ENCODE data around the gene OR5D18. TPM values are rescaled to one million over a fixed set of nuclear protein-coding genes. Genes with fewer than 3 reads are reported as not detected.

The OR5D18 gene
- not detected in 2 replicates for total RNA-seq

DNA sequence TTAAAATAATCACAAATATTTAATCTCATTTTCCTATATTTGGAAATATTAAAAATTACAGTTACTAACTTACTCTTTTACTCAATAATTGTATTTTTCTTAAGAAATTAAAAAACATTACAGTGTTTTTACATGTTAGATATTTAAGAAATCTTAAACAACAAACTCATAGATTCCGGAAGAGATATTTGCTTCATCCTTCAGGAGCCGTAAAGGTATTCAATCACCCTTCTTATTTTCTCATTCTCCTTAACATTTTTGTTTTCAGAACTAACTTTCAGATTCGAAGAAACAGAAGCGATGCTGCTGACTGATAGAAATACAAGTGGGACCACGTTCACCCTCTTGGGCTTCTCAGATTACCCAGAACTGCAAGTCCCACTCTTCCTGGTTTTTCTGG, at the start of gene OR5D18:
Gene OR5D18 (plus strand): TSS at position 301 of the 400 bp plus-strand sequence. CDS start 0 bp downstream, at position 301.
- Mint-ChIP-seq H3K9me3 (peaks cover 49% of the 10 kb centered on the region), H3K4me1 (ENCODE audit: low read depth) (no peaks in the 10 kb centered on the region), H3K27ac (no peak within 1 kb of the TSS), H3K4me3 (ENCODE audit: low read depth) (no peak within 1 kb of the TSS), H3K36me3 (ENCODE audit: low read depth) (no peaks in the 10 kb centered on the region), H3K27me3 (ENCODE audit: low read depth) (no peaks in the 10 kb centered on the region)
- no peak for DNase-seq (ENCODE audit: low spot score)
- intact Hi-C loops (cut with micrococcal nuclease) = no loop called here

DNA sequence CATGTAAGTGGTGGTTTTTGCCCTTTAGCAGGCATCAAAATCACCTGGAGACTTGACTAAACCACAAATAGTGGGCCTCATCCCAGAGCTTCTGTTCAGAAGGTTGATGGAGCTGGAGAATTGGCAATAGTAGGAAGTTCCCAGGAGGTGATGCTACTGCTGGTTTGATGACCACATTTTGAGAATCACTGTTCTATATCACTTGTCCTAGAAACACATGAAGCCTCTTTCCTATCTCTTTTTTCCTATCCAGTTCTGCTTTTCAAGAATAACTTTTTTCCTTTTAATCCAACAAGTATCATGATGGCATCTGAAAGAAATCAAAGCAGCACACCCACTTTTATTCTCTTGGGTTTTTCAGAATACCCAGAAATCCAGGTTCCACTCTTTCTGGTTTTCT, 46.3 kb upstream of the OR5D18 start, which contains the start of gene OR5D13:
Gene OR5D13 (plus strand): TSS at position 301 of the 400 bp plus-strand sequence. CDS start 0 bp downstream, at position 301.
- Mint-ChIP-seq H3K4me3 (ENCODE audit: low read depth) (no peak within 1 kb of the TSS), H3K27me3 (ENCODE audit: low read depth) (no peaks in the 10 kb centered on the region), H3K4me1 (ENCODE audit: low read depth) (no peaks in the 10 kb centered on the region), H3K27ac (no peak within 1 kb of the TSS), H3K9me3 (peaks cover 42% of the 10 kb centered on the region), H3K36me3 (ENCODE audit: low read depth) (no peaks in the 10 kb centered on the region)
- intact Hi-C loops (cut with micrococcal nuclease) = no loop called here
- DNase-seq (ENCODE audit: low spot score) = no peak

DNA sequence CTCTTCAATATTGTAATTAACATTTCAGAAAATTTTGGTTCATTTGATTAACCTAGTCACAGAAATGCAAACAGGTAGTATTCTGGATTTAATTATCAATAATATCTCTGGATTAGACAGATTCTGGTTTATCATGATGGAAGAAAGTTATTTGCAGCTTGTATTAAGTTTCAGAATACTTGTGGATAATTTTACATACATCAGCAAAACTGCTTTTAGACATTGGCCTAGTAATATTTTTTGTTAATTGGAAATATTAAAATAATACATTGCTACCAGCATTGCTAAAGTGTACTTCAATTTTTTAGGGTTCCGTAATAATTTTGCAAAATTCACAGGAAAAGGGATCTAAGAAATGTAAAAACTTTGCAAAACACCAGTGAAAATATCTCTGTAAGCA, 27.8 kb upstream of the OR5D18 start:
- intact Hi-C loops (cut with micrococcal nuclease) = no loop called here
- H3K27me3 Mint-ChIP-seq (ENCODE audit: low read depth) = no peaks in the 10 kb centered on the region
- H3K4me1 Mint-ChIP-seq (ENCODE audit: low read depth) = no peaks in the 10 kb centered on the region
- H3K4me3 Mint-ChIP-seq (ENCODE audit: low read depth) = no peak overlapping the region
- H3K27ac Mint-ChIP-seq = no peak overlapping the region
- DNase-seq (ENCODE audit: low spot score) = no peak
- peaks cover 38% of the 10 kb centered on the region for H3K9me3 Mint-ChIP-seq
- H3K36me3 Mint-ChIP-seq (ENCODE audit: low read depth) = no peaks in the 10 kb centered on the region

DNA sequence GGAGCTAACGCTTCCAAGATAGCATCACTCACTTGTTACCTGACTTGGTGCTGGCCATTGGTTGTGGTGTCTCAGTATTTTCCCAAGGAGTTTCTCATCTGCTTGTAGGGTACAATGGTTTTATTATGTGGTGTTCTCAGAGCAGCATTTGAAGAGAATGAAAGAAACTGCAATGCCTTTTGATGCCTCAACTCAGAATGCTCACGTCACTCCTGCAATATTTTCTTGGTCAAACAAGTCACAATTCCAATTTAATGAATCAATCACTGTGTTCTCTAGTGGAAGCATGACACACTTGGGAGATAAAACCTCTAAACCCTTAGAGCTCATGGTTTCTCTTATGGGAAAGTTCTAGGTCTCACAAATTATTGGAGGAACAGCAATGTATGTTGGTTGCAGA, 26.1 kb upstream of the OR5D18 start:
- intact Hi-C loops (cut with micrococcal nuclease) = no loop called here

DNA sequence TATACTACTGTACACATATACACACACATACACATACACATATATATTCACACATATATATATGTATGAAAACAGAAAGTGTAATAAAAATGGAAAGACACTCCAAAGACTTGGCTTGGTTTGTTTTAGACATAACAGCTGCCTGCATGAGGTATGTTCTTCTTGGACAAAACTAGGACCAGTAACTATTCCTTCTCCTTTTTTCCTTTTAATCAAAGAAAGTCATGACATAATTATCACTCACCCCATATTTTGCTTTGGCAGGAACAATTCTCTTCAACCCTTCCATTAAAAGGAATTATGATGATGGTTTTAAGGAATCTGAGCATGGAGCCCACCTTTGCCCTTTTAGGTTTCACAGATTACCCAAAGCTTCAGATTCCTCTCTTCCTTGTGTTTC, 24.2 kb upstream of the OR5D18 start, which contains the start of gene OR5D14:
Gene OR5D14 (plus strand): TSS at position 301 of the 400 bp plus-strand sequence. CDS start 0 bp downstream, at position 301.
- Mint-ChIP-seq H3K4me1 (ENCODE audit: low read depth) (no peaks in the 10 kb centered on the region), H3K9me3 (peaks cover 44% of the 10 kb centered on the region), H3K36me3 (ENCODE audit: low read depth) (no peaks in the 10 kb centered on the region), H3K4me3 (ENCODE audit: low read depth) (no peak within 1 kb of the TSS), H3K27me3 (ENCODE audit: low read depth) (no peaks in the 10 kb centered on the region), H3K27ac (no peak within 1 kb of the TSS)
- no peak for DNase-seq (ENCODE audit: low spot score)
- intact Hi-C loops (cut with micrococcal nuclease) = no loop called here

More for the DNA sequence above, 26.1 kb upstream of the OR5D18 start:
- H3K36me3 Mint-ChIP-seq (ENCODE audit: low read depth) = no peaks in the 10 kb centered on the region
- H3K27ac Mint-ChIP-seq = no peak overlapping the region
- H3K4me3 Mint-ChIP-seq (ENCODE audit: low read depth) = no peak overlapping the region
- peaks cover 30% of the 10 kb centered on the region for H3K9me3 Mint-ChIP-seq
- H3K27me3 Mint-ChIP-seq (ENCODE audit: low read depth) = no peaks in the 10 kb centered on the region
- DNase-seq (ENCODE audit: low spot score) = no peak
- H3K4me1 Mint-ChIP-seq (ENCODE audit: low read depth) = no peaks in the 10 kb centered on the region

DNA sequence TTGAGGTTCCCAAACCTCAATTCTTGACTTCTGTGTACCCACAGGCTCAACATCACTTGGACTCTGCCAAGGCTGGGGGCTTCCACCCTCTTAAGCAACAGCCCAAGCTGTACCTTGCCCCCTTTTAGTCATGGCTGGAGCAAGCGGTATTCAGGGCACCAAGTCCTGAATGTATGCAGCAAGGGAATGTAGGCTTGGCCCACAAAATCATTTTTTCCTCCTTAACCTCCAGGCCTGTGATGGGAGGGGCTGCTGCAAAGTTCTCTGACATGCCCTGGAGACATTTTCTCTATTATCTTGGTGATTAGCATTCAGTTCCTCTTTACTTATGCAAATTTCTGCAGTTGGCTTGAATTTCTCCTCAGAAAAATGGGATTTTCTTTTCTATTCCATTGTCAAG, 13.2 kb upstream of the OR5D18 start:
- Mint-ChIP-seq H3K4me1 (ENCODE audit: low read depth) (no peaks in the 10 kb centered on the region), H3K27ac (no peak overlapping the region), H3K4me3 (ENCODE audit: low read depth) (no peak overlapping the region), H3K36me3 (ENCODE audit: low read depth) (no peaks in the 10 kb centered on the region), H3K9me3 (peaks cover 46% of the 10 kb centered on the region), H3K27me3 (ENCODE audit: low read depth) (no peaks in the 10 kb centered on the region)
- DNase-seq (ENCODE audit: low spot score) = no peak
- intact Hi-C loops (cut with micrococcal nuclease) = no loop called here

DNA sequence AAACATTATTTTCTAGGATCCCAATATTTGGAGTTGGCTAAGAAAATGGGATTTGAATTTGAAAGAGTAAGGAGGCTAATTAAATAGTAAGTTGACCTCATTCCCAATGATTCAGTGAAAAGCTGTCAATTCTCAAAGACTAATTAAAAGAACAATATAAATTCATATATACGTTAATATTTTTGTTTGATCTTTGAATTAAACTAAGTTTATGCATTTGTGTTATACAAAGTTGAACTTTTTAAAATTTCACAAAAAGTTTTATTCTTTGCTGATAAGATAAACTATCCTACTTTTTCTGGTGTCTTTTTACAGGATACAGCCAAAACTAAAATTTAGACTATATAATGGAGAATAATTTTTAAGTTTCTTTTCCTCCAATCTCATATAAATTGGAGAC, 8.4 kb upstream of the OR5D18 start, which contains the start of gene OR5L1:
Gene OR5L1 (plus strand): TSS at position 301 of the 400 bp plus-strand sequence. CDS start 100 bp downstream, outside the sequence.
- no peak within 1 kb of the TSS for H3K27ac Mint-ChIP-seq
- no peaks in the 10 kb centered on the region for H3K36me3 Mint-ChIP-seq (ENCODE audit: low read depth)
- intact Hi-C loops (cut with micrococcal nuclease) = no loop called here
- H3K27me3 Mint-ChIP-seq (ENCODE audit: low read depth) = no peaks in the 10 kb centered on the region
- DNase-seq (ENCODE audit: low spot score) = no peak
- H3K4me3 Mint-ChIP-seq (ENCODE audit: low read depth) = no peak within 1 kb of the TSS
- peaks cover 44% of the 10 kb centered on the region for H3K9me3 Mint-ChIP-seq
- H3K4me1 Mint-ChIP-seq (ENCODE audit: low read depth) = no peaks in the 10 kb centered on the region

DNA sequence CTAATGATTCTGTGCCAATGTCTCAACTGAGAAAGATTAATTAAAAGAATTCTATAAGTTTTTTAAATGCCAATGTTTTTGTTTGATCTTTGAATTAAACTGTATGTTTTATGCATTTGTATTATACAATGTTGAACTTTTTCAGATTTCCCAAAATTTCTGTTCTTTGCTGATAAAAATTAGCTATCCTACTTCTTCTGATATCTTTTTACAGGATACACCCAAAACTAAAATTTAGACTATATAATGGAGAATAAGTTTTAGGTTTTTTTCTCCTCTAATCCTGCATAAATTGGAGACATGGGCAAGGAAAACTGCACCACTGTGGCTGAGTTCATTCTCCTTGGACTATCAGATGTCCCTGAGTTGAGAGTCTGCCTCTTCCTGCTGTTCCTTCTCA, 7.5 kb downstream of the OR5D18 start, which contains the start of gene OR5L2:
Gene OR5L2 (plus strand): TSS at position 301 of the 400 bp plus-strand sequence. CDS start 0 bp downstream, at position 301.
- H3K27ac Mint-ChIP-seq = no peak within 1 kb of the TSS
- no peak within 1 kb of the TSS for H3K4me3 Mint-ChIP-seq (ENCODE audit: low read depth)

DNA sequence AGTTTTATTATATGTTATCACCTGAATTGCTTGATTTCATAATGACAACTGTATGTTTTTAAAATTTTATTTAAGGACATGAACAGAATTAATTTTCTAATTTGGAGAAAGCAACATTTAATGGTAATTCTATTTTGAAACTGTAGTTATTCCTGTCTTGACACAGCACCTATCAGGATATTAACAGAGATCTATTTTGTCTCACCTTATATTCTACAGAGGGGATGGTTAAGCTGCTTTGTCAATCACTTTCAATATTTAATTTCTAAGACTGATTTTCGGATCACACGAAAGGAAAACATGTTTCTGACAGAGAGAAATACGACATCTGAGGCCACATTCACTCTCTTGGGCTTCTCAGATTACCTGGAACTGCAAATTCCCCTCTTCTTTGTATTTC, 19.0 kb downstream of the OR5D18 start, which contains the start of gene OR5D16:
Gene OR5D16 (plus strand): TSS at position 301 of the 400 bp plus-strand sequence. CDS start 0 bp downstream, at position 301.
- Mint-ChIP-seq H3K36me3 (ENCODE audit: low read depth) (no peaks in the 10 kb centered on the region), H3K4me3 (ENCODE audit: low read depth) (no peak within 1 kb of the TSS), H3K4me1 (ENCODE audit: low read depth) (no peaks in the 10 kb centered on the region), H3K9me3 (peaks cover 45% of the 10 kb centered on the region), H3K27ac (no peak within 1 kb of the TSS), H3K27me3 (ENCODE audit: low read depth) (no peaks in the 10 kb centered on the region)
- no peak for DNase-seq (ENCODE audit: low spot score)
- intact Hi-C loops (cut with micrococcal nuclease) = no loop called here

More for the DNA sequence above, 7.5 kb downstream of the OR5D18 start, which contains the start of gene OR5L2:
- Mint-ChIP-seq H3K4me1 (ENCODE audit: low read depth) (no peaks in the 10 kb centered on the region), H3K36me3 (ENCODE audit: low read depth) (no peaks in the 10 kb centered on the region), H3K27me3 (ENCODE audit: low read depth) (no peaks in the 10 kb centered on the region), H3K9me3 (peaks cover 21% of the 10 kb centered on the region)
- no peak for DNase-seq (ENCODE audit: low spot score)
- intact Hi-C loops (cut with micrococcal nuclease) = no loop called here

DNA sequence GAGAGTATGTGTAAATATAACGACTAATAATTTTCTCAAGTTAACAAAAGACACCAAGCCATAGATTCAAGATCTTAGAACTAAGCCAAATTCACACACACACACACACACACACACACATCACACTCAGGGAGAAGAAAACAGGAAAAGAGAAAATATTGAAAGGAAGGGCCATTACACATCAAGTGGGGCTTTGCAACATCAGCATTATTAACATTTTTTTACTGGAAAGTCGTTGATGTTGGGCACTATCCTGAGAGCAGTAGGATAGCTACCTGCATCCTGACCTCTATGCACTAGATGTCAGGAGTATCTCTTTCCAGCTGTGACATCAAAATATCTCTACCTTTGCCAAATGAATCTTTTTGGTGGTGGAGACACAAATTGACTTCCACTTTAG, 28.0 kb downstream of the OR5D18 start:
- intact Hi-C loops (cut with micrococcal nuclease) = no loop called here

DNA sequence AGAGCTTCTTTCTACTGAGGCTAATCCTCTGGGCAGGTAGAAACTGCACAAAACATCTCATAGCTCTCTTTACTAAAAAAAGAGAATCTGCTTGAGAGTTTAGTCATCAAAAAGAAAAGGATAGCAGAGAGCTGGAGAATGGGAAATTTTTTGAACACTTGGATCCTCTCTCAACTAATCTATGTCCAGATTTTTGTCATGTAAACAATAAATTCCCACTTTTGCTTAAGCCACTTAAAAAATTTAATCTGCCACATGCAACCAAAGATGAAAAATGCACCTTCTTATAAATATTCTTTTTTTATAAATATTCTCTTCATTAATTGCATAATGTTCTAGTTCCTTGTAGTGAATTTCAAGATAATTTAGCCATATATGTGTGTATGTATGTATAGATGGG, 29.6 kb downstream of the OR5D18 start:
- intact Hi-C loops (cut with micrococcal nuclease) = no loop called here
- H3K4me1 Mint-ChIP-seq (ENCODE audit: low read depth) = no peaks in the 10 kb centered on the region
- H3K36me3 Mint-ChIP-seq (ENCODE audit: low read depth) = no peaks in the 10 kb centered on the region
- no peak for DNase-seq (ENCODE audit: low spot score)
- no peak overlapping the region for H3K4me3 Mint-ChIP-seq (ENCODE audit: low read depth)
- no peak overlapping the region for H3K27ac Mint-ChIP-seq
- peaks cover 56% of the 10 kb centered on the region for H3K9me3 Mint-ChIP-seq
- H3K27me3 Mint-ChIP-seq (ENCODE audit: low read depth) = no peaks in the 10 kb centered on the region

More for the DNA sequence above, 28.0 kb downstream of the OR5D18 start:
- Mint-ChIP-seq H3K4me3 (ENCODE audit: low read depth) (no peak overlapping the region), H3K27me3 (ENCODE audit: low read depth) (no peaks in the 10 kb centered on the region), H3K4me1 (ENCODE audit: low read depth) (no peaks in the 10 kb centered on the region), H3K9me3 (peaks cover 46% of the 10 kb centered on the region), H3K36me3 (ENCODE audit: low read depth) (no peaks in the 10 kb centered on the region), H3K27ac (no peak overlapping the region)
- DNase-seq (ENCODE audit: low spot score) = no peak

DNA sequence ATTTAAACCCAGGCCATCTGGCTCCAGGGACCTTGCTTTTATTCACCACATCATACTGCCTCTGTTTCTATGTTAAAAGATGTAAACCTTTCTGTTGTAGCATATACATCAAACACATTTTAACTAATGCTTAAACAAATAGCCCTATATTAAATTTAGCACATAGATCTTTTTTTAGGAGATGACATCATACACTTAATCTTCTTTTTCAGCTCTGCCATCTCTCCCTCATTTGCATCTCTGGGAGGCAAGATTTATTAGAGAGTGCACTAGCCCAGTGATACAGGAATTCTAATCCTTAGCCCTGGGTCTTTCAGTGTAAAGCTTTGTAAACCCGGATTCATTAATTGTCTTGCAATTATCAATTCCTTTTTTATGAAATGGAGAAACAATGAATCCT, 32.7 kb downstream of the OR5D18 start:
- Mint-ChIP-seq H3K36me3 (ENCODE audit: low read depth) (no peaks in the 10 kb centered on the region), H3K4me1 (ENCODE audit: low read depth) (no peaks in the 10 kb centered on the region), H3K27me3 (ENCODE audit: low read depth) (no peaks in the 10 kb centered on the region), H3K4me3 (ENCODE audit: low read depth) (no peak overlapping the region), H3K9me3 (peaks cover 34% of the 10 kb centered on the region), H3K27ac (no peak overlapping the region)
- intact Hi-C loops (cut with micrococcal nuclease) = no loop called here
- DNase-seq (ENCODE audit: low spot score) = no peak

DNA sequence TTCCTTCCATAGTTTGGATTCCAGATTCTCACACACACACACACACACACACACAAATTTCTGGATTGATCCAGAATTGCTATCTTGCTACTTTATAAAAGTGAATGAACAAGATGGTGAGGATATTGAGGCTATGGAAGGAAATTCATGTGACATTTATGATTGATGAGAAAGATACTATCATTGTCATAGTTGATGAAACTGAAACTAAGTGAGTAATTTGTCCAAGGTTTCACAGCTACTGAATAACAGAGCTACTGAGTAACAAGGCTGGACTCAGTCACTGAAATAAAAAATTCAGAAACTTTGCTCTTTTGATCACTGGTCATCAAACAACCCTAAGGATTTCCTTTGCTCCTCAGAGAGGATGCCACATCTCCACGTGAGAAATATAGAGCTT, 35.3 kb downstream of the OR5D18 start:
- no peak for DNase-seq (ENCODE audit: low spot score)
- no peak overlapping the region for H3K27ac Mint-ChIP-seq
- H3K4me3 Mint-ChIP-seq (ENCODE audit: low read depth) = no peak overlapping the region
- peaks cover 40% of the 10 kb centered on the region for H3K9me3 Mint-ChIP-seq
- intact Hi-C loops (cut with micrococcal nuclease) = no loop called here
- H3K36me3 Mint-ChIP-seq (ENCODE audit: low read depth) = no peaks in the 10 kb centered on the region
- H3K4me1 Mint-ChIP-seq (ENCODE audit: low read depth) = no peaks in the 10 kb centered on the region
- no peaks in the 10 kb centered on the region for H3K27me3 Mint-ChIP-seq (ENCODE audit: low read depth)
